Measurements from ENCODE around the gene BSPH1. TPM values are rescaled to one million over a fixed set of nuclear protein-coding genes. Genes with fewer than 3 reads are reported as not detected.

BSPH1 gene
- not detected in 5 replicates for total RNA-seq (2022; extraction: Qiagen RNA extraction; ENCODE audit: low read depth)

DNA sequence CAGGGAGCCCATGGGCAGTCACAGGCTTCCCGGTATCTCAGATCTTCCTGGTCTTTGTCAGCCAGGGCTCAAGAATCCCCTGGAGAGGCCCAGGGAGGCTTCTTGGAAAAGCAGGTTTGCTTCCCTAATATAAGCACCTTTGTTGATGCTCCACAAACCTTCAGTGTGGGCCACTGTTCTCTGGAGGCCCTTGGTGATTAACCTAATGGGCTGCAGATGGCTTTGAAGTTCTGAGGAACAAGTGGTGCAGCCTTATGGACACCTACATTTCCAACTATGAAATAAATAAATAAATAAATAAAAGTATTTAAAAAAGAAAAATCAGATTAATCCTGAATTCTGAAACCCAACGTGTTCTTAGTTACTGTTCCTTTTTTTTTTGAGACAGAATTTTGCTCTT lies at the start of gene BSPH1:
Gene BSPH1, minus strand, starts transcription at position 101 of the 400 bp plus-strand sequence. Its CDS starts 89 bp downstream, at position 12.

DNA sequence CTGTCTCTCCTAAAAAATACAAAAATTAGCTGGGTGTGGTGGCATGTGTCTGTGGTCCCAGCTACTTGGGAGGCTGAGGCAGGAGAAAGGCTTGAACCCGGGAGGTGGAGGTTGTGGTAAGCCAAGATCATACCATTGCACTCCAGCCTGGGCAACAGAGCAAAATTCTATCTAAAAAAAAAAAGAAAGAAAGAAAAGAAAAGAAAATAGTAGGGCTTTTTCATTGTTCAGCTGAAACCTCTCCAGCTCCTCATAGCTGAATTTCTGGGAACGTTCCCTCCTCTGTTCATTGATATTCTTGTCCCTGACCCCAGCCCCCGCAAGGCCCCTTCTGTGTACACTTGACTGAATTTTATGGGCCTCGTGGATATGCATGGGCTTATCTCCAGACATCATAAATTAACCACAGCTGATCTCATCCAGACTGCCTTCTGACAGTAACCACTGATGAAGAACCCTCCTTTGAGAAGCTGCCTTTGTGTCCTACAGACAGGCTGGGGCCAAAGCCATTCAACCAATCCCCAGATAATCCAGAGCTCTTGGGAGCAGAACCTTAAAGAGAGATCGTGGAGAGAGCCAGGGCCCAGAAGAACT lies 2.3 kb upstream of the BSPH1 start, which contains the start of gene ELSPBP1:
Gene ELSPBP1, plus strand, starts transcription at position 424 of the 594 bp plus-strand sequence. CDS start 14,036 bp downstream, outside the sequence.

Other genes with a start within 250 kb of the BSPH1 start
- gene NOP53, start 246.6 kb downstream of the BSPH1 start, total RNA-seq (2022; extraction: Qiagen RNA extraction; ENCODE audit: low read depth) = 227 to 326 TPM (median 233 TPM) in 5 replicates
- 102 to 159 TPM (median 147 TPM) in 5 replicates for gene SELENOW, start 213.5 kb downstream of the BSPH1 start, total RNA-seq (2022; extraction: Qiagen RNA extraction; ENCODE audit: low read depth)
- not detected in 5 replicates for gene TPRX1, start 187.6 kb downstream of the BSPH1 start, total RNA-seq (2022; extraction: Qiagen RNA extraction; ENCODE audit: low read depth)
- not detected in 5 replicates for gene CRX, start 170.2 kb downstream of the BSPH1 start, total RNA-seq (2022; extraction: Qiagen RNA extraction; ENCODE audit: low read depth)
- gene TPRX2, start 132.9 kb downstream of the BSPH1 start, total RNA-seq (2022; extraction: Qiagen RNA extraction; ENCODE audit: low read depth) = not detected in 5 replicates
- not detected in 5 replicates for gene SULT2A1, start 105.9 kb downstream of the BSPH1 start, total RNA-seq (2022; extraction: Qiagen RNA extraction; ENCODE audit: low read depth)
- 0.10 TPM in 1 of 5 replicates, not detected in the others for gene ELSPBP1, start 2.5 kb upstream of the BSPH1 start, total RNA-seq (2022; extraction: Qiagen RNA extraction; ENCODE audit: low read depth)
- gene CABP5, start 51.9 kb upstream of the BSPH1 start, total RNA-seq (2022; extraction: Qiagen RNA extraction; ENCODE audit: low read depth) = not detected in 5 replicates
- gene PLA2G4C, start 118.6 kb upstream of the BSPH1 start, total RNA-seq (2022; extraction: Qiagen RNA extraction; ENCODE audit: low read depth) = 9.6 to 14.9 TPM (median 12.7 TPM) in 5 replicates
- 63.2 to 69.6 TPM (median 65.3 TPM) in 5 replicates for gene LIG1, start 178.2 kb upstream of the BSPH1 start, total RNA-seq (2022; extraction: Qiagen RNA extraction; ENCODE audit: low read depth)
- gene ZSWIM9, start 178.5 kb upstream of the BSPH1 start, total RNA-seq (2022; extraction: Qiagen RNA extraction; ENCODE audit: low read depth) = 6.5 to 7.7 TPM (median 6.7 TPM) in 5 replicates